SK-N-SH treated with all-trans-retinoic acid at 6 μM for 48 hours (cell line): ENCODE data around the gene NGEF.

Source experiments
- ATAC-seq: fragments of 200-7000 bp; cut with Tn5 transposase; 3 replicates; pipeline ENCODE4 v1.9.1; 2020; ENCODE audit warnings: mild to moderate bottlenecking, moderate library complexity
- ARNTL ChIP-seq: fragments of 450-650 bp; formaldehyde crosslinking; IDR thresholded peaks from 2 replicates; pipeline ENCODE4 v1.5.0; 2020; ENCODE audit warnings: low read depth, mild to moderate bottlenecking, moderate library complexity, borderline replicate concordance
- BACH2 ChIP-seq: fragments of 250-450 bp; sonication (Bioruptor Pico); IDR thresholded peaks from 2 replicates; pipeline ENCODE4 v1.9.0; 2021; ENCODE audit warnings: mild to moderate bottlenecking, borderline replicate concordance
- ESRRG ChIP-seq: fragments of 250-450 bp; sonication (Bioruptor Pico); IDR thresholded peaks from 2 replicates; pipeline ENCODE4 v1.6.1; 2021; ENCODE audit warnings: mild to moderate bottlenecking
- GLIS3 ChIP-seq: fragments of 250-450 bp; sonication (Bioruptor Pico); IDR thresholded peaks from 2 replicates; pipeline ENCODE4 v1.5.0; 2020; ENCODE audit warnings: mild to moderate bottlenecking, moderate library complexity
- ISL1 ChIP-seq: fragments of 250-450 bp; sonication (Bioruptor Pico); IDR thresholded peaks from 2 replicates; pipeline ENCODE4 v2.1.2; 2022; ENCODE audit warnings: mild to moderate bottlenecking, moderate library complexity
- OSR1 ChIP-seq: fragments of 250-450 bp; sonication (Bioruptor Pico); IDR thresholded peaks from 2 replicates; pipeline ENCODE4 v1.8.0; 2022; ENCODE audit warnings: moderate library complexity, mild to moderate bottlenecking, inconsistent platforms
- PPARA ChIP-seq: fragments of 250-450 bp; sonication (Bioruptor Pico); IDR thresholded peaks from 2 replicates; pipeline ENCODE4 v1.5.0; 2020; ENCODE audit warnings: mild to moderate bottlenecking, borderline replicate concordance
- RARB ChIP-seq: fragments of 250-450 bp; sonication (Bioruptor Pico); IDR thresholded peaks from 2 replicates; pipeline ENCODE4 v1.8.0; 2021; ENCODE audit warnings: mild to moderate bottlenecking, moderate library complexity
- SNAI2 ChIP-seq: fragments of 250-450 bp; sonication (Bioruptor Pico); IDR thresholded peaks from 2 replicates; pipeline ENCODE4 v1.5.0; 2020; ENCODE audit warnings: mild to moderate bottlenecking, moderate library complexity
- TCF4 ChIP-seq: fragments of 250-450 bp; sonication (Bioruptor Pico); IDR thresholded peaks from 2 replicates; pipeline ENCODE4 v1.8.0; 2021; ENCODE audit warnings: mild to moderate bottlenecking, moderate library complexity, borderline replicate concordance
- TOX ChIP-seq: fragments of 250-450 bp; sonication (Bioruptor Pico); IDR thresholded peaks from 2 replicates; pipeline ENCODE4 v1.8.0; 2021; ENCODE audit warnings: mild to moderate bottlenecking, moderate library complexity, borderline replicate concordance
- ZC3H10 ChIP-seq: fragments of 250-450 bp; sonication (Bioruptor Pico); IDR thresholded peaks from 2 replicates; pipeline ENCODE4 v1.5.1; 2021; ENCODE audit warnings: mild to moderate bottlenecking, moderate library complexity
- ZFP3 ChIP-seq: fragments of 250-450 bp; sonication (Bioruptor Pico); IDR thresholded peaks from 2 replicates; pipeline ENCODE4 v1.5.0; 2020; ENCODE audit warnings: mild to moderate bottlenecking, moderate library complexity
- ZFP30 ChIP-seq: fragments of 450-650 bp; formaldehyde crosslinking; IDR thresholded peaks from 2 replicates; pipeline ENCODE4 v1.5.0; 2022; ENCODE audit warnings: mild to moderate bottlenecking, moderate library complexity
- ZNF565 ChIP-seq: fragments of 450-650 bp; formaldehyde crosslinking; conservative IDR thresholded peaks from 2 replicates; pipeline ENCODE4 v1.5.0; 2020; ENCODE audit warnings: low read depth, mild to moderate bottlenecking, moderate library complexity
- ZNF70 ChIP-seq: fragments of 450-650 bp; formaldehyde crosslinking; IDR thresholded peaks from 2 replicates; pipeline ENCODE4 v1.5.0; 2020; ENCODE audit warnings: mild to moderate bottlenecking, moderate library complexity
- ZNF8 ChIP-seq: fragments of 450-650 bp; formaldehyde crosslinking; IDR thresholded peaks from 2 replicates; pipeline ENCODE4 v1.5.0; 2020; ENCODE audit warnings: mild to moderate bottlenecking, moderate library complexity
- TF ChIP-seq, protein P1 (sequence below): fragments of 250-450 bp; sonication (Bioruptor Pico); IDR thresholded peaks from 2 replicates; pipeline ENCODE4 v1.8.0; 2020; ENCODE audit warnings: mild to moderate bottlenecking, moderate library complexity, borderline replicate concordance
- TF ChIP-seq, protein P2 (sequence below): fragments of 250-450 bp; sonication (Bioruptor Pico); IDR thresholded peaks from 2 replicates; pipeline ENCODE4 v1.5.1; 2021; ENCODE audit warnings: mild to moderate bottlenecking, moderate library complexity
- TF ChIP-seq, protein P3 (sequence below): fragments of 250-450 bp; sonication (Bioruptor Pico); IDR thresholded peaks from 2 replicates; pipeline ENCODE4 v1.5.0; 2020; ENCODE audit warnings: mild to moderate bottlenecking, moderate library complexity
- TF ChIP-seq, protein P4 (sequence below): fragments of 250-450 bp; sonication (Bioruptor Pico); IDR thresholded peaks from 2 replicates; pipeline ENCODE4 v1.5.1; 2020; ENCODE audit warnings: low read depth, mild to moderate bottlenecking, moderate library complexity

The NGEF gene

DNA sequence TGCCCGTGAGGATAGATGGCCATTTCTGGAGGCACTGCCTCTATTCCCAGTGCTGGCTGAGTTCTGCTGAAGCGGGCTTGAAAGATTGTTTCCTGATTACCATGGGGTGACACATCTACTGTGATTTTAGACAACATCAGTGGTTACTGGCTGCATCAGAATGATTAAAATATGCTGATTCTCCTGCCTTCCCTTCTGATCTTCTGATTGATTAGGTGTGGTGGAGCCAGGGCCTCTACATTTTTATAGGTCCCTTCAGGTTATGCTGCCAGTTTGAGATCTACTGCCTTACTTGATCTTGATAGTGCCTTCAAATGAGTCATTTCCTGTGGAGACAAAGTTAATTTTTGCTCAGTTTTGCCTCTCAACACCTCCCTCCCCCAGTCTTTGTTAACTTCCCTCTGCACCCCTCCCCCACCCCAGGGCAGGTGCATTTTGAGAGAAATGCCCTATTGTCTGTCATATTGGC lies 174.6 kb downstream of the NGEF start (continued):
- TF ChIP-seq, protein P1, sequence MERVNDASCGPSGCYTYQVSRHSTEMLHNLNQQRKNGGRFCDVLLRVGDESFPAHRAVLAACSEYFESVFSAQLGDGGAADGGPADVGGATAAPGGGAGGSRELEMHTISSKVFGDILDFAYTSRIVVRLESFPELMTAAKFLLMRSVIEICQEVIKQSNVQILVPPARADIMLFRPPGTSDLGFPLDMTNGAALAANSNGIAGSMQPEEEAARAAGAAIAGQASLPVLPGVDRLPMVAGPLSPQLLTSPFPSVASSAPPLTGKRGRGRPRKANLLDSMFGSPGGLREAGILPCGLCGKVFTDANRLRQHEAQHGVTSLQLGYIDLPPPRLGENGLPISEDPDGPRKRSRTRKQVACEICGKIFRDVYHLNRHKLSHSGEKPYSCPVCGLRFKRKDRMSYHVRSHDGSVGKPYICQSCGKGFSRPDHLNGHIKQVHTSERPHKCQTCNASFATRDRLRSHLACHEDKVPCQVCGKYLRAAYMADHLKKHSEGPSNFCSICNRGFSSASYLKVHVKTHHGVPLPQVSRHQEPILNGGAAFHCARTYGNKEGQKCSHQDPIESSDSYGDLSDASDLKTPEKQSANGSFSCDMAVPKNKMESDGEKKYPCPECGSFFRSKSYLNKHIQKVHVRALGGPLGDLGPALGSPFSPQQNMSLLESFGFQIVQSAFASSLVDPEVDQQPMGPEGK (CRISPR knock-in tag) = no peak
- no peak for TF ChIP-seq PPARA (CRISPR knock-in tag)
- TF ChIP-seq ZFP3 (CRISPR knock-in tag) = no peak

DNA sequence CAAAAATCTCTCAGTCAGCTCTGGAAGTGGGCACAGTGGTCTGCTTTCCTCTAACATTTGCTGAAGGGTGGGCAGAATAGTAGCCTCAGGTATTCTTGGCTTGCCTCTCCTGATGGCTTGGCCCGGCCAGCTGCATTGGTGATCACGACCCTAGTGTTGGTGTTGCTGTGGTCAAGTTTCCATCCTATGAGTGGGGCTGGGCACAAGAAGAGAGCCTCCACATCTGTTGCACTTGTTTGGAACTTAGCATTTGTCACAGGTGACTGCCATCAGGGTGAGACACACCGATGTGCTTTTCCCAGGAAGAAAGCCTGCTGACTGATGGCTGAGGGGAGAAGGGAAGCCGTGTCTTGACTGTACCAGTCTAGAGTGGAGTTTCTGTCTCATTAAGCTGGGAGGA lies 176.1 kb downstream of the NGEF start:
- TF ChIP-seq ISL1 (CRISPR knock-in tag) (no peak), TOX (CRISPR knock-in tag) (no peak), ZFP30 (CRISPR knock-in tag) (no peak)
- TF ChIP-seq, protein P2, sequence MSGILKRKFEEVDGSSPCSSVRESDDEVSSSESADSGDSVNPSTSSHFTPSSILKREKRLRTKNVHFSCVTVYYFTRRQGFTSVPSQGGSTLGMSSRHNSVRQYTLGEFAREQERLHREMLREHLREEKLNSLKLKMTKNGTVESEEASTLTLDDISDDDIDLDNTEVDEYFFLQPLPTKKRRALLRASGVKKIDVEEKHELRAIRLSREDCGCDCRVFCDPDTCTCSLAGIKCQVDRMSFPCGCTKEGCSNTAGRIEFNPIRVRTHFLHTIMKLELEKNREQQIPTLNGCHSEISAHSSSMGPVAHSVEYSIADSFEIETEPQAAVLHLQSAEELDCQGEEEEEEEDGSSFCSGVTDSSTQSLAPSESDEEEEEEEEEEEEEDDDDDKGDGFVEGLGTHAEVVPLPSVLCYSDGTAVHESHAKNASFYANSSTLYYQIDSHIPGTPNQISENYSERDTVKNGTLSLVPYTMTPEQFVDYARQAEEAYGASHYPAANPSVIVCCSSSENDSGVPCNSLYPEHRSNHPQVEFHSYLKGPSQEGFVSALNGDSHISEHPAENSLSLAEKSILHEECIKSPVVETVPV (CRISPR knock-in tag) = no peak
- TF ChIP-seq, protein P3, sequence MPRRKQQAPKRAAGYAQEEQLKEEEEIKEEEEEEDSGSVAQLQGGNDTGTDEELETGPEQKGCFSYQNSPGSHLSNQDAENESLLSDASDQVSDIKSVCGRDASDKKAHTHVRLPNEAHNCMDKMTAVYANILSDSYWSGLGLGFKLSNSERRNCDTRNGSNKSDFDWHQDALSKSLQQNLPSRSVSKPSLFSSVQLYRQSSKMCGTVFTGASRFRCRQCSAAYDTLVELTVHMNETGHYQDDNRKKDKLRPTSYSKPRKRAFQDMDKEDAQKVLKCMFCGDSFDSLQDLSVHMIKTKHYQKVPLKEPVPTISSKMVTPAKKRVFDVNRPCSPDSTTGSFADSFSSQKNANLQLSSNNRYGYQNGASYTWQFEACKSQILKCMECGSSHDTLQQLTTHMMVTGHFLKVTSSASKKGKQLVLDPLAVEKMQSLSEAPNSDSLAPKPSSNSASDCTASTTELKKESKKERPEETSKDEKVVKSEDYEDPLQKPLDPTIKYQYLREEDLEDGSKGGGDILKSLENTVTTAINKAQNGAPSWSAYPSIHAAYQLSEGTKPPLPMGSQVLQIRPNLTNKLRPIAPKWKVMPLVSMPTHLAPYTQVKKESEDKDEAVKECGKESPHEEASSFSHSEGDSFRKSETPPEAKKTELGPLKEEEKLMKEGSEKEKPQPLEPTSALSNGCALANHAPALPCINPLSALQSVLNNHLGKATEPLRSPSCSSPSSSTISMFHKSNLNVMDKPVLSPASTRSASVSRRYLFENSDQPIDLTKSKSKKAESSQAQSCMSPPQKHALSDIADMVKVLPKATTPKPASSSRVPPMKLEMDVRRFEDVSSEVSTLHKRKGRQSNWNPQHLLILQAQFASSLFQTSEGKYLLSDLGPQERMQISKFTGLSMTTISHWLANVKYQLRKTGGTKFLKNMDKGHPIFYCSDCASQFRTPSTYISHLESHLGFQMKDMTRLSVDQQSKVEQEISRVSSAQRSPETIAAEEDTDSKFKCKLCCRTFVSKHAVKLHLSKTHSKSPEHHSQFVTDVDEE (CRISPR knock-in tag) = no peak
- ATAC-seq = no peak

DNA sequence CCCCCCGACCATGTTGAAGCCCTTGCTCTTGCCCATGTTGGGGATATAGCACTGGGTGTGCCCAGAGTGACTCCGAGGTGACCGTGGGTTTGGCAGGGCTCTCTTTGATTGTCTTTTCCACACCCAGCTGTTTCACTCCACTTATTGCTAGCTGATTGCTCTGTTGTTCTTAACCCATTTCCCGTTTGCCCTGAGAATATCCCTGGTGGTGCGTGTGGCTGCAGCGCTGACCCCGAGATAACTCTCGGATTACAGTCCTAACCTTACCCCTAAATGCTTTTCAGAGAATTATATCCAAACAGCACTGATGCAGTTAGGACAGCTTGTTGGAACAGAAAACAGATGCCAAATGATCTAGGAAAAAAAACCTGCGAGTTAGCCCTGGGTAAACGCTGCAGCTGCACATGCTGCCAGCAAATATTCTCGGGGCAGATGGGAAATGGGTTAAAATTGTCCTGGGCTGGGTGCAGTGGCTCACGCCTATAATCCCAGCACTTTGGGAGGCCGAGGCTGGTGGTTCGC lies 177.3 kb downstream of the NGEF start:
- ATAC-seq = no peak
- TF ChIP-seq BACH2 = no peak
- no peak for TF ChIP-seq TOX (CRISPR knock-in tag)
- no peak for TF ChIP-seq RARB (CRISPR knock-in tag)
- no peak for TF ChIP-seq ZNF565
- TF ChIP-seq ZNF8 = no peak
- no peak for TF ChIP-seq ZNF70 (CRISPR knock-in tag)
- TF ChIP-seq, protein P4, sequence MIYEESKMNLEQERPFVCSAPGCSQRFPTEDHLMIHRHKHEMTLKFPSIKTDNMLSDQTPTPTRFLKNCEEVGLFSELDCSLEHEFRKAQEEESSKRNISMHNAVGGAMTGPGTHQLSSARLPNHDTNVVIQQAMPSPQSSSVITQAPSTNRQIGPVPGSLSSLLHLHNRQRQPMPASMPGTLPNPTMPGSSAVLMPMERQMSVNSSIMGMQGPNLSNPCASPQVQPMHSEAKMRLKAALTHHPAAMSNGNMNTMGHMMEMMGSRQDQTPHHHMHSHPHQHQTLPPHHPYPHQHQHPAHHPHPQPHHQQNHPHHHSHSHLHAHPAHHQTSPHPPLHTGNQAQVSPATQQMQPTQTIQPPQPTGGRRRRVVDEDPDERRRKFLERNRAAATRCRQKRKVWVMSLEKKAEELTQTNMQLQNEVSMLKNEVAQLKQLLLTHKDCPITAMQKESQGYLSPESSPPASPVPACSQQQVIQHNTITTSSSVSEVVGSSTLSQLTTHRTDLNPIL (CRISPR knock-in tag) = no peak
- TF ChIP-seq, protein P3 (CRISPR knock-in tag) = no peak
- no peak for TF ChIP-seq SNAI2 (CRISPR knock-in tag)
- TF ChIP-seq OSR1 (CRISPR knock-in tag) = no peak
- TF ChIP-seq ZC3H10 (CRISPR knock-in tag) = no peak
- no peak for TF ChIP-seq TCF4
- no peak for TF ChIP-seq ZFP3 (CRISPR knock-in tag)
- no peak for TF ChIP-seq ESRRG (CRISPR knock-in tag)
- TF ChIP-seq ZFP30 (CRISPR knock-in tag) = no peak
- no peak for TF ChIP-seq PPARA (CRISPR knock-in tag)
- no peak for TF ChIP-seq GLIS3 (CRISPR knock-in tag)
- no peak for TF ChIP-seq ARNTL (CRISPR knock-in tag)
- TF ChIP-seq, protein P2 (CRISPR knock-in tag) = no peak
